ENCODE data around the gene CLCN4.

The CLCN4 gene

DNA sequence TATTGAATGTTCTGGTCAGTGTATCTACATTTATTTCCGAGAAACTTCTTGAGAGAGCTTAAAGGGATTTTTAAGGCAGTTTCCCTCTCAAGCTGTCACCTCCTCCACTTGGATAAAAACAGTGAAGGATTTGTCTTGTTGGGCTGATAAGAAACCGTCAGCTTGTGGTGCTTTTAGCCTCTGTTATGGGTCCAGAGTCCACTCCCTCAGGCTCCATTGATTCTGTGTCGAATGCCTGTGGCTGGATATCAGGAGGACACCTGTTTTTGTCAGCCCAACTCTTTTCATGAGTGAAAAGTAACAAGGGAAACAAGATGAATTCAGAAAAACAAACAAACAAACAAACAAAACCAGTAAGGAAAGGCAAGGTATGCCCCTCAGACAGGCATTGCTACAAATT is 12.4 kb downstream of the CLCN4 start:
- DNase-seq = no peak

DNA sequence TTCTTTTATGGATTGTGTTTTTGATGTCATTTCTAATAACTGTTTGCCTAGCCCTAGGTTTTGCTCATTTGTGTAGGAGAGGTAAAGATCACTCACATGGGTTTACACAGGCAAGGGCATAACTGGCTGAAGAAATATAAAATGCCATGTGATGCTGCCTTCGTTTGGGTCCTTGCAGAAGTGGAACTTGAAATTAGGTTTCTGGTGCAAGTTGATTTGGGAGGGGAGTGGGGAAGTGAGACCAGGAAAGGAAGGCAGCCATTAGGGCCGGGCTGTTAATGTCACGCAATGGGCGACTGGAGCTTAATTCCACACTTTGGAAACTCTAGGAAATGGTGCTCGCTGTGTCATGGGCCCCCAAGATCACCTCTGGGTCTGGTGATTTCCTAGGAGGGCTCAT is 14.5 kb downstream of the CLCN4 start:
- DNase-seq = no peak

DNA sequence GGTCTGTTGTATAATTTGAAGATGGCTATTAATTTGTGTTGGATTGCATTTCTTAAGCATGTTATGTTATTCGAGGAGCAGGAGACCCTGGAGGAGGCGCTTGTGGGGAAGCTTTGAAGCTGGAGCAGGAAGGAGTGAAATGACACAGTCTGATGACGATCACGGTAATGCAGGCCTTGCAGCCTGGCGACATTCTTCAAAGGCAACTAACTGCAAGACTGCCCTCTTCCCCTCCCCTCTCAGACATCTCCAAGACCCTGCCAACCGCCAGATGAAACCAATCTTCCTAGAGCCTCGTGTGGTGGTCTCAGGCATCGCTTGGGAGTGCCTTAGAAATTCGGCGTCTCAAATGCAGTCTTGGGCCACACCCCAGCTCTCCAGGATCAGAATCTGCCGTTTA is 16.1 kb downstream of the CLCN4 start:
- no peak for DNase-seq

DNA sequence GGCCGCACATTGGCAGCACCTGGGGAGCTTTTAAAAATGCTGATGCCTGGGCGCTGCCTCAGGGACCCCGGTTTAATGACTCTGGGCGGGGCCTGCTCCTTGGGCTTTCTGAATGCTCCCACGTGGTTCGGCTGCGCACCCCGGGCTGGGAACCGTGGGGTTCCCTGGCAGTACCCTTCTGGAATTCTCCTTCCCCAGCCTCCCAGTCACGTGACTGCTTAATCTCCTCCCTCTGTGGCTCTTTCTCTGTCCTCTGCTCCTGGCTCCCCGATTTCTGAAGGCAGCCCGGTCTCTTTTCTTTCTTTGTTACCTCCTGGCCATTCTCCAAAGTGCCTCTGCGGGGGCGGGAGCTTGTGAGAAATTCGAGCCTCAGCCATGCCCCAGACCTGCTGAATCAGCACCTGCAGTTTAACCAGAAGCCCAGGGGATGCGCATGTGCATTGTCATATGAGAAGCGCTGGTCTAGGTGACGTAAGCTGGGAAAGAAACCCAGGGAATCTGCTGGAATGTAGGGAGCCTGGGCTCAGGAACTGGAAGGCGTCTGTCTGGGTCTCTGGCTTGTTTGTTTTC is 16.6 kb downstream of the CLCN4 start:
- no peak for DNase-seq

DNA sequence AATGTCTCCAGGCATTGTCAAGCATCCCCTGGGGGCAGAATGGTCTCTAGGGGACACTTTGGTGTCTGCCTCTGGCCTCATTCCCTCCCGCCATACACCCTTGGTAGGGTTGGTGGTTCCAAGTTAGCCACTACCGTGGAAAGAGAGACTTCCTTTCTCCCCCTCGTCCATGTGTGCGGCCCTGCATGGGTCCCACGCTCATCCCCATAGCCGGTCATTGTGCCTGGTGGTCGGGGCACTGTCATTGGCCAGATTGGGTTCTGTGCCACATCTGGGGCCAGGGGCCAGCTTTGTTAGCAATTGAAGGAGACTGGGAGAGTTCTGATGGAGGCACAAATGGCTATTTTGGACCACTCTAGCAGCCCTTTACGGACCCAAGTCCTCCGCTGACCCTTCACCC is 17.3 kb downstream of the CLCN4 start:
- no peak for DNase-seq

DNA sequence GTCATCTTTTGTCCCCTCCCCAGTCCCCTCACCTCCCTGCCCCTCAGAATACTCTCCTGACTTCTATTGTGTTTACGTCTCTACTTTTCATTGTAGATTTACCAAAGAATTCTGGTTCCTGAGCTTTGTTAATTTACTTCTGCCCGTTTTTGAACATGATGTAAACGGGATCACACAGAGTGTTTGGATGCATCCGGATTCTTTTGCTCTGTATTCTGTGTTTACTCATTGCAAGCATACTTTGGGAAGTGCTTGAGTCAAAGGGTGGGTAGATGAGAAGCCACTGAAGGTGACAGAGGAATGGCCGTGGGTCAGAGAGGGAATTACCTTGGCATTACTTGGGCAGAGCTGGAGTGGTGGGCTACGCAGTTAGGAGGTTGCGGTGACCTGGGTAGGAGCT is 18.0 kb downstream of the CLCN4 start:
- no peak for DNase-seq

DNA sequence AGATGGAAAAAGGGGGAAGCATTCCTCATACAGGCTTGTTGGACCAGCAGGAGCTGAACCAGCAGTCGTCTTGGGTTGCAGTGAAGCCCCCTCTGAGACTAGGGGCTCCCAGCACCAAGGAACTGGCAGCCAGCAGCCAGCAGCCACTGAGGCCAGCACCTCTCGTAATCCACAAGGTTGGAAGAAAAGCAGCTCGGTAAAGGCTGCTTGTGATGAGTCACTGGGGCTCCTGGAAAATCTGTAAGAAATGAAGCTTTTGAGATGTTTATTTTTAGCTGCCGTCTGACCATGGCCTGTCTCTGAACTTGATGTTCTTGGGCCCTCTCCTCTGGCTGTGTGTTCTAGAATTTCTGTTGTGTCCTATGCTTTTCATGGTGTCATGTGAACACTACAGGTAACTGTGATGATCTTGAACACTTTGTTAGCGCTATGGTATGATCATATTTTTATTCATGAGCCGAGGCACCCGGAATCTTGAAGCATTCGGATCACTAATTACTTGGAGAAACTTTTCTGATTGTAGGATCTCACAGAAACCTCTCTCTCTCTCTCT is 18.6 kb downstream of the CLCN4 start:
- no peak for DNase-seq

DNA sequence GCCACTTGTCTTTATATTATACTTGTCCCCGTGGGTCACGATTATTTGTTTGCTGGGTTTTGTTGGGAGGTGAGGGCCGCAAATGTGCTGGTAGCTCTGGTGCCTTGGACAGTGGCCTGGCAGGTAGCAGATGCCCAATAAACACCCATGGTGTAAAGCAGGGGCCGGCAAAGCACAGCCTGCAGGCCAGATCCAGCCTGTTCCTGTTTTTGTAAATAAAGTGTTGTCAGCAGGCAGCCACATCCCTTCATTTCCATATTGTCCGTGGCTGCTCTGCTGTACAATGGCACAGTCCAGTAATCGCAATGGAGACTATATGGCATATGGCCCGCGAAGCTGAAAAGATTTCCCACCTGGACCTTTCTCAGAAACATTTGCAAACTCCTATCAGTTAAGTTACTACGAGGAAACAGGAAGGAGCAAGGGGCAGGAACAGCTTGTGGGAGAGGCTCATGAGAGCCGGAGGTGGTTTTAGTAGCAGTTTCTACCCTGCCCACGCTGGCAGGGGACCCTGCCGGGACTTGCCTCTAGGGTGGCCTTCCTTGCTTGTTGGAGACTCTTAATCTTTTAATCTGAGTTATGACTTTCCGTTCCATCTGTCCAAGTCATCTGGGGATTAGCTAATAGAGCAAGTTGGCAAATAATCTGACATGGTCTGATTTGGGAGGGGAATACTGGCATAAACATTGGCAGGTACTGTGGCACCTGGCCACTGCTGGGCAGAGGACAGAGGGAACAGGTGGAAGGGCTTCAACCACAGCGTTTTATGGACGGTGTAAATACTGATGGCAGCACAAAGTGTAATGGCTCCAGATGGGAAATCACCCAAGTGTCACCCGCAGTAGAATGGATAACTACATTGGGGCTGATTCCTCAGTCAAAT is 19.6 kb downstream of the CLCN4 start:
- DNase-seq = no peak

DNA sequence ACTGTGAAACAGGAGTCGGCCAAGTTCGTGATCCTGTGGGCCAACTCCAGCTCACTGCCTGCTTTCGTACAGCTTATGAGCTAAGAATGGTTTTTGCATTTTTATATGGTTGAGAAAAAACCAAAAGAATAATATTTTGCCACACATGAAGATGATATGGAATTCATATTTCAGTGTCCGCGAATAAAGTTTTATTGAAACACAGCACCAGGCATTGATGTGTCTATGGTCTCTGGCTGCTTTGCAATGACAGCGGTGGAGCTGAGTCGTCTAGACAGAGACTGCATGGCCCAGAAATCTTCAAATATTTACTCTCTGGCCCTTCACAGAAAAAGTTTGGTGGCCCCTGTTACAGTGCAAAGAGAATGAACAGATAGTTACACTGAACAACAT is 20.2 kb downstream of the CLCN4 start:
- no peak for DNase-seq

DNA sequence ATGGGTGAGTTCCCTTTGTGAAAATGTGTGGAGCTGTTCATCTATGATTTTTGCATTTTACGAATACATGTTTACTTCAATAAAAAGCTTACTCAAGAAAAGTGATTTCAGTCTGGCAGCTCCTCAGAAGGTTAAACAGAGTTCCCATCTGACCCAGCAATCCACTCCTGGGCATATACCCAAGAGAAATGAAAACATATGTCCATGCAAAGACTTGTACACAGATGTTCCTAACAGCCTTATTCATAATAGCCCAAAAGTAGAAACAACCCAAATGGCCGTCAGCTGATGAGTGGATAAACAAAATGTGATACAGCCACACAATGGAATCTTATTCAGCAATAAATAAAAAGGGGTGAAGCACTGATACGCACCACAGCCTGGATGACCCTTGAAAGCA is 20.8 kb downstream of the CLCN4 start:
- no peak for DNase-seq

DNA sequence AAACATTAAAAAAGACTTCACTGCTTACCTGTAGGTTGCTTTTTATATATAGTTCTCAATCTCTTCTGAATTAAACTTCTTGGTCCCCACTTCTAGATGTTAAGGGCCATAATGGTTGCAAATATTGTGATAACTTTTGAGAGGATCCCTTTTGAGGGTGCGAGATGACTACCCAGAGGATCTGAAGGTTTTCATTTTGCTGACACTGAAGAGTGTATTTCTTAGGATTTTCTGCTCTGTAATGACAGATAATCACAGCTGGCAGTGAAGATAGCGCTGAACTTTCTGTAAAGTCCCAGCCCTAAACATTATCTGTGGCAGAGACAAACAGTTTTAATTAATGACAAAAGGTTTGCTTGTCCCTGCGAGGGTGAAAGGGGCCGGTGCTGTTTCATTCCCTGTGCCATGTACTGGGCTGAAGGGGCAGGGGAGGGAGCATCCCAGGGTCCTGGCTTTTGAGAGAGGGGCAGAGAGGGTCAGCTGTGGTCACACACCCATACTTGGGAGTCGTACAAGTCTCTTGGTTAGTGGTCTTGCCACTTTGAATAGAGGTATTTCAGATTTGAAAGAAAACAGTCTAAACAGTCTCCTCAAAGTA is 22.2 kb downstream of the CLCN4 start:
- DNase-seq = no peak

DNA sequence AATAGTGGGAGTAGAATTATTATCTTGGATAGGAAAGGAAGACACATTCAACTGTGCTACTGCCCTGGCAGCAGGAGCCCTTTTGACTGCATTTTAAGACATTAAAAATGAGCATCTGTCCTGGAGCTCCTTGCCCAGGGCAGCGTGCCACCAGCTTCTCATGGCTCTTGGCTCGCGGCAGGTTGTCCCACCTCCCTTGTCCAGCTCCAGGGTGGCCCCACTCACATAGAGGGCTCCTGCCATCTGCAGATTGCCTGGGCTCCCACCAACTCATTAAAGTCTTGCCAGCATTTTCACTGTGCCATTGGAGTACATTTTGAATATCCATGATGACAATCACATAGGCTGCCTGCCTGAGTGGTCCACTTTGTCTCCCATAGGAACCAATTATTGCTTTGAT is 27.0 kb downstream of the CLCN4 start:
- no peak for DNase-seq

DNA sequence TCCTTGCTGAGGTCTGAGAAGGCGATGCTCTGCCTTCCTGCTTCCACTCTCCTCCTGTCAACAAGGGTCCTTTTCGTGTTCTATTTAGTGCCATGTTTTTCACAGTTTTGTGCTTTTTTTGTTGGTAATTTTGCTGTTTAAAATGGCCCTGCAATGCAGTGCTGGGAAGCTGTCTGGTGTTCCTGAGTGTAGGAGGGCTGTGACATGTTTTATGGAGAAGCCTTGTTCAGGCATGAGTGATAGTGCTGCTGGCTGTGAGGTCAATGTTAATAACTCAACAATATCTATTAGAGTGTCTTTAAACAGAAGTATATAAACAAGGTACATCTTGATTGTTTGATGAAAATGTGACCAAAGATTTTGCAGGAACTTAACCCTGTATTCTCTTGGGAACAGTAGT is 27.6 kb downstream of the CLCN4 start:
- no peak for DNase-seq

DNA sequence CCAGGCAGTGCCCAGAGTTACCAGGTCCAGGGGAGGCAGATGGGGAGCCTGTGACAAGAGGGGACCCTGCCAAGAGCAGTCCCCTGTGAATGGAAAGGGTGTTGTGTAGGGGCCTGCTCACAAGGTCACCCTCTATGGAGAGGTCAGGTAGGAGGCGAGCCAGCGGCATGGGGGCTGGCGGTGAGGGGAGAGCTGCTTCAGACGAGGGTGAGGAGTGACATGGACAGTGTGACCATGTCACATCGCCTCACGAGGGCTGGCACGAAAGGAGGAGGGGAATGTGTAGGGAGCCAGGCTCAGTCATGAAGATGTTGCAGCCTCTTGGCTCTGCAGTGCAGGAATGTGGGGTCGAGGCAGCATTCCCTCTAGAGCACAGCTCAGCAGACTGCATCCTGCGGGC is 29.6 kb downstream of the CLCN4 start:
- DNase-seq = no peak

DNA sequence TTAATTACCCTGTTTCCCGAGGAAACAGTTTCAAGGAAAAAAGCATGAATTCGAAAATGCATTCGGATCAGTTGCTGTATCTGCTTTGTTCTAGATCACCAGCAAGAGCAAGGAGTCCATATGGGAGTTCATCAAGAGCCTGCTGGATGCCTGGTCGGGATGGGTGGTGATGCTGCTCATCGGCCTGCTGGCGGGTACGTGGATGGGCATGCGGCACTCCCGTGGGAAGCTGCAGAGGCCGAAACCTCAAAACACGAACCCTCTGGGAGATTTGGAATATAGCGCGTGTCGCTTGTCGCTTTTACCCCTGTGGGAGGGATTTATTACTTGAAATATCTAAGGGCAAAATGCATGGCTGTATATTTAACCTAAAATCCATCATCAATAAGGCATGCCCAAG is 30.6 kb downstream of the CLCN4 start:
- no peak for DNase-seq

DNA sequence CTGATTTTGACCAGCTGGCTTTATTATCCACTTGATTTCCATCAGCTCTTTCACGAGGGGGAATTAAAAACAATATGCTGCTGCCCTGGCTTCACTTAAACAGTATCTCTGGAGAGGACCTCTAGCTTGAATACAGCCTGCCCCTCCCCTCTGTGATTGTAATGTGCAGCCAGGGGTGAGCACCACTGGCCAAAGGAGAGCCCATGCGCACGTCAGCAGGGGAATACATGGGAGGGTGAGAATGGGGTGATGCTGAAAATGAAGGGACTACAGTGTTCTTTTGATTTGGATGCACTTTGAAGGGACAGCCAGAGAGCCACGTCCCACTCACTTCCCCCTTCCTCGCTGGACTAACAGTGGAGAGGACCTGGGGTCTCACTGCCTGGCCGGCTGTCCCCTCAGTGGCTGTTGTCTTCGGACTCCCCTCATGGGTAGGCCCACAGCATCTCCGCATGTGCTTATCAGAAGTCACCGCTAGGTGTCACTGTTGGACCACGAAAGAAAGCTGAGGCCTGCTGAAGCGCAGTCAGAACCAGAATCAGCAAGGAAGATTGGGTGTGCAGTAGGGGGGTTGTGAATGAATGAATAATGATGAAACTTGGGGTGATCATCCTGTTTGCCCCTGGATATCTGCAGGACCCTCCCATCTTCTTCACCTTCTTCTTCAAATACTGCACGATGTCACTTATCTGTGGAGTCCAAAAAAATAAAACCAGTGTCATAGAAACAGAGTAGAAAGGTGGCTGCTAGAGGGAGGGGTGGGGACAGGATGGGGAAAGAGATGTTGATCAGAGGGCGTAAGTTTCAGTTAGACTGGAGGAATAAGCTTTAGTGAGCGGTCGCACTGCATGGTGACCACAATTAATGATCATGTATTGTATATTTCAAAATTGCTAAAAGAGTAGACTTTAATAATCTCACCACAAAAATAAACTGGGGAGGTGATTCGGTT is 32.8 kb downstream of the CLCN4 start:
- peak; percentile 42 for DNase-seq

DNA sequence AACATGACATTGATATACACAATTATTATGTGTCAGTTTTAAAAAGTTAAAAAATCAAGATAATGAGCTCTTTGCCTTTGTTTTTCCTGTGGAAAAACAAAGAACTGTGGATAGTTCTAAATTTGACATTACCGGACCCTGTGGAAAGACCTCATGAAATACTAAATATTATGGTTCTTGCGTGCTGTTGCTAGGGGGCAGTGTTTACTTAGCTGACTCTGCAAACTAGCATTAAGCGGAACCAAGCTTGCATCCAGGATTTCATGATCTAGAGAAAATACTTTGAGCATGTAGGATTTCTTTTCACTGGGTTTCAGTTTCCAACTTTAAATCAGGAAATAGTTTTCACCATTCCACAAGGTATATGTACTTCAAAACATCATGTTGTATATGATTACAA is 33.6 kb downstream of the CLCN4 start:
- peak; percentile 47 for DNase-seq

DNA sequence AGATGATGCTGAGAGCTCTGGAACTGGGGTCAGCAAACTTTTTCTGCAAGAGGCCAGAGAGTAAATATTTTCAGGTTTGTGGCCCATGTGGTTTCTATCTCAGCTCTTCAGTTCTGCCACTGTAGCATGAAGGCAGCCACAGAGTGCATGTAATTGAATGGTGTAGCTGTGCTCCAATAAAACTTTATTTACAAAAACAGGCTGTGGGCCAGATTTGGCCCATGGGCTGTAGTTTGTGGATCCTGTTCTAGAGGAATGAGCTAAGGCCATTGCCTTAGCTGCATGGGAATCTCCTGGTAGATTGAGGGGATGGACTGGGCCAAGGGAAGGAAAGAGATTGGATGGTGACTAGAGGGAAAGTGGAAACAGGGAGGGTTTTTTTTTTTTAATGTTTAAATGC is 36.8 kb downstream of the CLCN4 start:
- no peak for DNase-seq

DNA sequence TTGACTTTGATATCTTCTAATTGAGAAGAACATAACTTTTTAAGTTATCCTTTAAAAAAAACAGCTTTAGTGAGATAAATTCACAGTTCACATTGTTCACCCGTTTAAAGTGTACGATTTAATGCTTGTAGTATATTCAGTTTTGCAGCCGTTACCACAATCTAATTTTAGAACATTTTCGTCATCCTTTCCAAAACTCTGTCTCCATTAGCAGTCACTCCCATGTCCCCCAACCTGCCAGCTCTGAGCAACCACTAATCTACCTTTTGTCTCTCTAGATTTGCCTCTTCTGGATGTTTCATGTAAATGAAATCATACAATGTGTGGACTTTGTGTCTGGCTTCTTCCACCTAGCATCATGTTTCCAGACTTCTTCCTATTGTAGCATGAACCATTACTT is 38.6 kb downstream of the CLCN4 start:
- DNase-seq = no peak

DNA sequence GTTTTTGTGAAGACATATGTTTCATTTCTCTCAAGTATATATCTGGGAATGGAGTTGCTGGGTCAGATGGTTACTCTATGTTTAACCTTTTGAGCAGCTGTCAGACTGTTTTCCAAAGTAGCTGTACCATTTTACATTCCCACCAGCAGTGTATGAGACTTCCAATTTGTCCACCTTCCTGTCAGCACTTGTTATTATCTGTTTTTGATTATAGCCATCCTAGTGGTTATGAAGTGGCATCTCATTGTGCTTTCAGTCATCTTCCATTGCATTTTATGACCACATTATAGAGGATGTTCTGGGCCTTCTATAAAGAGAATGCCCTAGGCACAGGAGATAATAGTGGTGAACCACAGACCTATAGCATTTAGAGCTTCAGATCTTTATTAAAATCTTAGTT is 39.2 kb downstream of the CLCN4 start:
- no peak for DNase-seq

DNA sequence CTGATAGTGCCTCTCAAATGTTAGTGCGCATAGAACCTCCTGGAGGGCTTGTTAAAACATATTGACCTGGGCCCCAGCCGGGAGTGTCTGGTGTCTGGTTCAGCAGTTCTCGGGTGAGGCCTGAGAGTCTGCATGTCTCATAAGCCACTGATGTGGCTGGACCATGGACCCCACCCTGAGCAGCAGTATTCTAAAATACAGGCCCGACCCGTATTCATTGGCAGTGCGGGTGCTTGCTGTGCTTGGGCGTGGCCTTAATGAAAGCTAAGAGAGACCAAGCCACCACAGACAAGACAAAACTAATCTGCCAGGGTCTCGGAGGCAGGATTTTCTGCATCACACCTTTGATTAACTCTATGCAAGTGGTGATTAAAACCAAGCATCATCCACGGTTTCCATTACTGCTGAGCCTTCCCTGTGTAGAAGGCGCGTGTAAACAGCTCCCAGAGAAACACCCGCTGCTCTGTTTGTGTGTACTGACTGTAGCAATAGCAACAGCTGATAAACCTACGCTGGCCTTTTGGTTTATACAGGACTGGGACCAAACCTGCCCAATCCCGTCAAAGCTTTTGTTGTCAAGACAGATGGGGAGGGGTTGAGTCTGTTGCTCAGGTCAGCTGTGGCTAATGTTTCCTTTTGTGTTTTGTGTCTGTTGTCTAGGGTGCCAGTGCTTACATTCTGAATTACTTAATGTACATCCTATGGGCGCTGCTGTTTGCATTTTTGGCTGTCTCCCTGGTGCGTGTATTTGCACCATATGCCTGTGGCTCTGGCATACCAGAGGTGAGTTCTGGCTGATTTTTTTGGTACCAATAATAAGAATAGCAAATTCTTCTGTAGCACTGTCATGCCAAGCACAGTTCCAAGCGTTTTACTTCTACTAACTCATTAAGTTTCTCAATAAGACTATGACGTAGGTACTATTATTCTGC is 40.8 kb downstream of the CLCN4 start:
- no peak for DNase-seq

DNA sequence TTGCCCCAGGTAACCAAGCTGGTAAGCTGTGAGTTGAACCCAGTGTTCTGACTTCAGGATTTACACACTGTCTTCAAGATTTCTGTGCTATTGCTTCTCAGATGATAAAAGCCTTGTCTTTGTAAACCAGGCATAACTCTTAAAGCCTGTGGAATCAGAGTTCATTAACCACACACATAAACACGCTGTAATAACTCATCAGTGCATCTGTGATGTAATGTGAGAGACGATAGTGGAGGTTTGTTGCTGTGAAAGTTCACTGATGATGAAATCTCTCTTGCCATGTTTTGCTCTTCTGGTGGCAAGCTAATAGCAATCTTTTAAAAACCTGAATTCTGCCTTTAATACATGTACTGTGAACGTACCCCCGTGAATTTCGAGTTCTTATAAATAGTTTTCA is 41.5 kb downstream of the CLCN4 start:
- no peak for DNase-seq

Measured in NCI-H1694 (cell line).